K562 (cell line): ENCODE measurements around the gene RNF138. TPM values are rescaled to one million over a fixed set of nuclear protein-coding genes. Genes with fewer than 3 reads are reported as not detected.

ENCODE experiments used
- ATAC-seq: fragments of 200-7000 bp; cut with Tn5 transposase; 3 replicates; pipeline ENCODE4 v1.9.1; 2020; ENCODE audit warnings: moderate library complexity
- BruUV-seq: library from RNA; stranded (reverse); fragments of 400-500 nt; replicated peaks from 2 replicates; lab custom pipeline; 2021; lab: Mats Ljungman, UMichigan
- CTCF ChIA-PET: fragments of 300-600 bp; formaldehyde crosslinking; extraction: SDS; loops from one replicate; lab custom pipeline; 2021; ENCODE audit warnings: low intra/inter-chr PET ratio; lab: Yijun Ruan, JAX
- POLR2A ChIA-PET: fragments of 300-600, 350-650 bp; sonication (Branson Sonifier 250); formaldehyde crosslinking; extraction: SDS; loops from one replicate; lab custom pipeline; 2021; ENCODE audit warnings: antibody characterized with exemption, inconsistent platforms; lab: Yijun Ruan, JAX
- DNase-seq, 4 experiments: peaks; one replicate each; pipeline versions ENCODE4 v3.0.0 to v3.0.0-alpha.2; 2011 to 2018; ENCODE audit warnings: low spot score in 3 of 4, mixed read lengths in 3 of 4; ENCODE audit errors: extremely low read depth in 1 of 4
- FAIRE-seq: peaks from 2 replicates; lab custom pipeline; 2011; peaks lifted over from hg19 to GRCh38; lab: Jason Lieb, UNC
- H2AFZ ChIP-seq: 2 replicates; pipeline ENCODE4 v1.6.0; 2011; ENCODE audit warnings: low read depth, low read length, control low read depth, inconsistent platforms
- H3K27ac ChIP-seq: fragments of 200-600 bp; 3 replicates; pipeline ENCODE4 v1.8.0; 2011; ENCODE audit warnings: low read depth, mild to moderate bottlenecking, control low read depth, inconsistent platforms, low read length, moderate library complexity, mixed read lengths; ENCODE audit errors: extremely low read depth
- H3K27me3 ChIP-seq, 2 experiments: fragments of 300-600 bp in 1 of 2; 2 replicates in 1 of 2; 3 replicates in 1 of 2; pipeline versions ENCODE4 v1.6.0 to v1.8.0; 2011; ENCODE audit warnings: inconsistent platforms in 2 of 2, low read length in 2 of 2, mild to moderate bottlenecking in 1 of 2, mixed read lengths in 1 of 2, moderate library complexity in 1 of 2; ENCODE audit not compliant: control insufficient read depth in 2 of 2, insufficient read depth in 2 of 2
- H3K36me3 ChIP-seq: fragments of 300-600 bp; 3 replicates; pipeline ENCODE4 v1.8.0; 2011; ENCODE audit warnings: mild to moderate bottlenecking, low read length, inconsistent platforms; ENCODE audit not compliant: control insufficient read depth, insufficient read depth
- H3K4me1 ChIP-seq, 2 experiments: fragments of 200-600 bp in 1 of 2; replicated peaks in 1 of 2; 2 replicates in 1 of 2; 3 replicates in 1 of 2; pipeline versions ENCODE4 v1.5.1 to v1.8.0; 2011; ENCODE audit warnings: inconsistent platforms in 2 of 2, low read length in 2 of 2, mild to moderate bottlenecking in 1 of 2, mixed read lengths in 1 of 2, moderate library complexity in 1 of 2; ENCODE audit not compliant: control insufficient read depth in 2 of 2, insufficient read depth in 2 of 2
- H3K4me2 ChIP-seq: 2 replicates; pipeline ENCODE4 v1.6.1; 2011; ENCODE audit warnings: low read length, control low read depth, inconsistent platforms, mixed read lengths; ENCODE audit not compliant: insufficient read depth
- H3K4me3 ChIP-seq: fragments of 200-600 bp; sonication (generic), shearing (Covaris generic); 2 replicates; pipeline ENCODE4 v1.5.1; 2016; ENCODE audit warnings: control low read depth, inconsistent platforms
- H3K79me2 ChIP-seq: fragments of 200-600 bp; 3 replicates; pipeline ENCODE4 v1.8.0; 2011; ENCODE audit warnings: low read length, inconsistent platforms; ENCODE audit not compliant: control insufficient read depth, insufficient read depth
- H3K9ac ChIP-seq, 2 experiments: 2 replicates each; pipeline versions ENCODE4 v1.6.0 to v1.6.1; 2011; ENCODE audit warnings: low read depth in 2 of 2, low read length in 2 of 2, control low read depth in 1 of 2, inconsistent platforms in 1 of 2, mild to moderate bottlenecking in 1 of 2, mixed read lengths in 1 of 2; ENCODE audit not compliant: insufficient read depth in 1 of 2
- H3K9me1 ChIP-seq: one replicate; pipeline ENCODE4 v1.6.0; 2011; ENCODE audit warnings: inconsistent platforms, mild to moderate bottlenecking, low read length, moderate library complexity; ENCODE audit not compliant: control insufficient read depth, insufficient read depth
- H3K9me3 ChIP-seq: replicated peaks from 2 replicates; pipeline ENCODE4 v1.5.1; 2011; ENCODE audit warnings: low read depth, low read length, inconsistent platforms; ENCODE audit not compliant: control insufficient read depth, insufficient read depth
- H4K20me1 ChIP-seq: replicated peaks from 2 replicates; pipeline ENCODE4 v1.6.1; 2011; ENCODE audit warnings: low read length, inconsistent platforms, mixed read lengths; ENCODE audit not compliant: control insufficient read depth, insufficient read depth
- CBFA2T3 ChIP-seq: fragments of 450-650 bp; IDR thresholded peaks from 2 replicates; pipeline ENCODE4 v1.6.1; 2017
- CXXC5 ChIP-seq: fragments of 250-450 bp; sonication (Bioruptor Pico); IDR thresholded peaks from 2 replicates; pipeline ENCODE4 v1.8.0; 2022; ENCODE audit warnings: inconsistent platforms, mild to moderate bottlenecking, moderate library complexity
- FOXK2 ChIP-seq, 2 experiments: fragments of 450-650 bp; IDR thresholded peaks in 1 of 2; conservative IDR thresholded peaks in 1 of 2; 2 replicates each; pipeline ENCODE4 v1.6.1; 2016; ENCODE audit warnings: low read depth in 2 of 2, mild to moderate bottlenecking in 1 of 2
- MCM3 ChIP-seq: fragments of 450-650 bp; IDR thresholded peaks from 2 replicates; pipeline ENCODE4 v1.6.1; 2016
- MEIS2 ChIP-seq: fragments of 450-650 bp; IDR thresholded peaks from 2 replicates; pipeline ENCODE4 v1.6.1; 2014; ENCODE audit warnings: mild to moderate bottlenecking; ENCODE audit not compliant: partially characterized antibody
- NELFE ChIP-seq: IDR thresholded peaks from 2 replicates; pipeline ENCODE4 v1.6.1; 2011; ENCODE audit warnings: mild to moderate bottlenecking; ENCODE audit not compliant: insufficient read depth, insufficient read length
- RBFOX2 ChIP-seq: fragments of 200-400 bp; formaldehyde crosslinking; IDR thresholded peaks from 2 replicates; pipeline ENCODE4 v1.6.1; 2017; ENCODE audit warnings: low read depth, mild to moderate bottlenecking, low read length, moderate library complexity
- SMARCE1 ChIP-seq: fragments of 450-650 bp; IDR thresholded peaks from 2 replicates; pipeline ENCODE4 v1.7.1; 2016; ENCODE audit warnings: mild to moderate bottlenecking
- TBL1XR1 ChIP-seq, 2 experiments: IDR thresholded peaks; 2 replicates each; pipeline ENCODE4 v1.6.1; 2012; ENCODE audit warnings: improper control_type of control experiment in 2 of 2, low read length in 2 of 2, mild to moderate bottlenecking in 1 of 2
- ZNF121 ChIP-seq: sonication (generic); formaldehyde crosslinking; conservative IDR thresholded peaks from 2 replicates; pipeline ENCODE4 v1.8.0; 2022; ENCODE audit warnings: missing genetic modification reagents
- ZNF175 ChIP-seq: fragments of 200-800 bp; sonication (Bioruptor generic); IDR thresholded peaks from 2 replicates; pipeline ENCODE4 v1.6.1; 2016; ENCODE audit warnings: low read depth, mild to moderate bottlenecking, missing genetic modification characterization, missing compliant biosample characterization
- ZNF311 ChIP-seq: fragments of 250-450 bp; sonication (Bioruptor Pico); IDR thresholded peaks from 2 replicates; pipeline ENCODE4 v1.4.0; 2020; ENCODE audit warnings: mild to moderate bottlenecking, moderate library complexity
- WGBS: fragments of 100-300 bp; shearing (Covaris generic); methylation state at CpG from one replicate; pipeline ENCODE4 v1.1.6; 2016; ENCODE audit warnings: low coverage, mixed read lengths; ENCODE audit not compliant: insufficient coverage; ENCODE audit errors: missing lambda C conversion rate; 5-methylcytosine and 5-hydroxymethylcytosine counted together
- in situ Hi-C: fragments of 300-500 bp; cut with MboI; formaldehyde crosslinking; loops from 4 replicates; pipeline ENCODE4 v1.15.0; 2018; ENCODE audit warnings: inconsistent platforms, mixed read lengths
- intact Hi-C: fragments of 100-400 bp; cut with micrococcal nuclease; formaldehyde crosslinking; loops from 2 replicates; pipeline ENCODE4 v1.14.2; 2022
- polyA plus RNA-seq, 8 experiments: library from polyadenylated mRNA; depleted of rRNA in 4 of 8; stranded (reverse) in 5 of 8; unstranded in 3 of 8; fragments of >200 nt; fragmentation: Nextera tagmentation in 2 of 8; fragmentation: Illumina TruSeq in 1 of 8; extraction: Ambion mirVana in 2 of 8; extraction: Trizol in 1 of 8; gene quantifications; 2 replicates each; pipeline versions ENCODE4 v1.2.1 to v1.2.3, GENCODE V29; 2011 to 2014; ENCODE audit warnings: inconsistent platforms in 1 of 8, missing spikeins in 1 of 8
- total RNA-seq, 7 experiments: library from RNA; depleted of rRNA in 6 of 7; stranded (reverse); fragments of >200 nt in 6 of 7; fragmentation: Illumina TruSeq in 2 of 7; extraction: Trizol in 2 of 7; gene quantifications; 2 replicates each; pipeline versions ENCODE4 v1.2.1 to v1.2.3, GENCODE V29; 2011 to 2021; ENCODE audit warnings: low replicate concordance in 1 of 7
- TF ChIP-seq, protein P1 (sequence below), 2 experiments: IDR thresholded peaks in 1 of 2; conservative IDR thresholded peaks in 1 of 2; 2 replicates each; pipeline ENCODE4 v1.6.1; 2016; ENCODE audit warnings: low read depth in 2 of 2, mild to moderate bottlenecking in 1 of 2, missing compliant biosample characterization in 1 of 2, missing genetic modification characterization in 1 of 2, moderate library complexity in 1 of 2

The RNF138 gene
- total and polyA plus RNA-seq, 9 of the 15 experiments (the other 6 are each of a cell fraction or from before 2014, with no cell fraction given) = 47.6 to 100 (median 62.5) TPM

DNA sequence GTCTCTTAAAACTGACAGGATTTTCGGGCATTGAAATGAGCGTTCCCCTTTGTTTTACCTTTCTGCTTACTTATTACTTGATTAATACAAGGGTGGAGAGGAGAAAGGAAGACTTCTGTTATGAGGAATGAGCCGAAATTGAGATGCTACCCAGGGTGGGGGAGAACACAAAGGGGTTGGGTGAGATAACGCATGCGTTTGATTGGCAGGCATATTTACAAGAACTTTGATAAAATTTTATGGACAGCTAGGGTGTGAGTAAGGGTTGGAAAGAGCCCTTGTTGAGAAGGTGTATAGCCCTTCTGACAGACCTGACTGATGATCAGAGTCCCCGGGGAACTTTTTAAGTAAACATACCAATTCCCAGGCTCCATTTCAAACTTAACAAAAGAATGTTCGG is 1.8 kb downstream of the RNF138 start (continued):
- TF ChIP-seq NELFE = no peak
- TF ChIP-seq FOXK2 (conservative IDR thresholded peaks at IDR 0.05 in 1 of 2, IDR thresholded peaks at IDR 0.05 in 1 of 2; ENCODE audit: low read depth in 2 of 2) = peak in 1 of 2 experiments; percentile 21; a peak in 2 of 4 replicates
- TF ChIP-seq CXXC5 (CRISPR knock-in tag) = no peak
- peak; percentile 82 for TF ChIP-seq MEIS2
- TF ChIP-seq CBFA2T3 = 0 out of 2 replicates have a peak, but pooled peaks have one; percentile 17
- 0 out of 2 replicates have a peak, but pooled peaks have one; percentile 18 for TF ChIP-seq SMARCE1
- no peak for TF ChIP-seq MCM3

DNA sequence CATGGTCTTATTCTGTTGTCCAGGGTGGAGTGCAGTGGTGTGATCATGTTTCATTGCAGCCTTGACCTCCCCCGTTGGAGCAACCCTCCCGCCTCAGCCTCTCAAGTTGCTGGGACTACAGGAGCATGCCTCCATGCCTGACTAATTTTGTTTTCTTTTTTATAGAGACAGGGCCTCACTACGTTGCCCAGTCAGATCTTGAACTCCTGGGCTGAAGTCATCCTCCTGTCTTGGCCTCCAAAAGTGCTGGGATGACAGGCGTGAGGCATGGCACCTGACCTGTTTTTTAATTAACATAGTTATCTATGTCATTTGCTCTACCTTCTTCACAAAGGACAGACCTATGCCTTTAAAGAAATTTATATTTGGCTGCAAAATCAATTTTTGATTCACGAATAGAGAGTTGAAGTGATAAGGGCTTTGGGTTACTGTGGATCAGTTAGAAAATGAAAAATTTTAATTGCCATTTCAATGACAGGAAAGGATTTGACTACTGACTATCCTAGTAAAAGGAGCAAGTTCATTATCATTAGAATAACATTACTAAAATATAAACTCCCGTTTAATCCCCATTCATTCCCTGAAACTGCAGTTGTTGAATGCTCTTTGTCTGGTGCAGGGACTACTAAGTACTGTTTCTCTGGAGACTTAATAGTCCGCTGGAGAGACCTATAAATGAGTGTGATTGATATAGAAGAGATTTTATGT is 3.7 kb downstream of the RNF138 start:
- H3K27ac ChIP-seq = no peak overlapping the region
- H3K9ac ChIP-seq = peak overlapping the region; percentile 30 to 49; a peak in 2 of 4 replicates
- TF ChIP-seq, protein P1, sequence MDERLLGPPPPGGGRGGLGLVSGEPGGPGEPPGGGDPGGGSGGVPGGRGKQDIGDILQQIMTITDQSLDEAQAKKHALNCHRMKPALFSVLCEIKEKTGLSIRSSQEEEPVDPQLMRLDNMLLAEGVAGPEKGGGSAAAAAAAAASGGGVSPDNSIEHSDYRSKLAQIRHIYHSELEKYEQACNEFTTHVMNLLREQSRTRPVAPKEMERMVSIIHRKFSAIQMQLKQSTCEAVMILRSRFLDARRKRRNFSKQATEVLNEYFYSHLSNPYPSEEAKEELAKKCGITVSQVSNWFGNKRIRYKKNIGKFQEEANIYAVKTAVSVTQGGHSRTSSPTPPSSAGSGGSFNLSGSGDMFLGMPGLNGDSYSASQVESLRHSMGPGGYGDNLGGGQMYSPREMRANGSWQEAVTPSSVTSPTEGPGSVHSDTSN (CRISPR knock-in tag; IDR thresholded peaks at IDR 0.05; ENCODE audit: low read depth) = no peak
- TF ChIP-seq, protein P1 (tag; conservative IDR thresholded peaks at IDR 0.05; ENCODE audit: low read depth) = no peak
- TF ChIP-seq ZNF311 (CRISPR knock-in tag) (no peak), ZNF175 (CRISPR knock-in tag) (no peak), ZNF121 (peak; percentile 21; the same call in 1 of the 2 replicates), TBL1XR1 (IDR thresholded peaks at IDR 0.05; ENCODE audit: low read length in 2 of 2) (no peak), RBFOX2 (peak; percentile 26)
- peak overlapping the region; percentile 29 for H3K4me2 ChIP-seq
- peaks cover 77% of the 10 kb centered on the region for H3K79me2 ChIP-seq
- in situ Hi-C loops = no loop called here
- intact Hi-C loops = loop anchor here (10.0 kb wide), 1 partner anchor 991 kb away; the partner anchor contains the start of gene DSC2
- H3K9me3 ChIP-seq = no peaks in the 10 kb centered on the region
- FAIRE-seq = no peak
- H3K9me1 ChIP-seq = no peaks in the 10 kb centered on the region
- WGBS = 55% methylated on average over 7 of the region's 7 CpGs
- peaks cover 4% of the 10 kb centered on the region for H4K20me1 ChIP-seq
- H3K4me3 ChIP-seq = no peak overlapping the region
- peaks cover 28 to 31% of the 10 kb centered on the region in 2 experiments; a peak in 4 of 5 replicates for H3K4me1 ChIP-seq
- peaks cover 51% of the 10 kb centered on the region for H3K36me3 ChIP-seq
- ChIA-PET POLR2A (interaction anchor here (0.6 to 3.1 kb wide), 8 partner anchors 9 to 212 kb away, joined by 3 to 11 read pairs (median 4); partner anchors contain the start of gene TRAPPC8), CTCF (no interaction called here)
- no TSS peak for BruUV-seq
- no peak for ATAC-seq
- peak in 1 of 4 experiments; percentile 44 for DNase-seq
- no peaks in the 10 kb centered on the region for H3K27me3 ChIP-seq
- H2AFZ ChIP-seq = no peak overlapping the region
